ENCODE data around the gene USP4.

USP4 gene

GRCh38 chr3:49273825-49274532 is 65.9 kb downstream of the USP4 start:
- peaks cover 19% of the 10 kb centered on the region for H3K4me1 Mint-ChIP-seq
- H3K36me3 Mint-ChIP-seq (ENCODE audit: insufficient read depth), result peaks cover 18% of the 10 kb centered on the region
- no peaks in the 10 kb centered on the region for H3K9me3 Mint-ChIP-seq
- no peak for ATAC-seq (replicated peaks; ENCODE audit: extremely low read depth, poor library complexity, severe bottlenecking)
- no peak for DNase-seq (ENCODE audit: low spot score in 2 of 2)
- H3K4me3 Mint-ChIP-seq, result no peak overlapping the region
- H3K27me3 Mint-ChIP-seq, result no peaks in the 10 kb centered on the region
- no peak overlapping the region for H3K27ac Mint-ChIP-seq (ENCODE audit: low read depth)

GRCh38 chr3:49271047-49271446 is 68.8 kb downstream of the USP4 start:
- DNase-seq (ENCODE audit: low spot score in 2 of 2) (no peak), ATAC-seq (replicated peaks; ENCODE audit: extremely low read depth, poor library complexity, severe bottlenecking) (no peak)
- H3K4me1 Mint-ChIP-seq, result peaks cover 5% of the 10 kb centered on the region
- H3K27me3 Mint-ChIP-seq, result no peaks in the 10 kb centered on the region
- no peak overlapping the region for H3K4me3 Mint-ChIP-seq
- peaks cover 2% of the 10 kb centered on the region for H3K36me3 Mint-ChIP-seq (ENCODE audit: insufficient read depth)
- no peaks in the 10 kb centered on the region for H3K9me3 Mint-ChIP-seq
- H3K27ac Mint-ChIP-seq (ENCODE audit: low read depth), result no peak overlapping the region

- H3K4me3 Mint-ChIP-seq, result no peak overlapping the region
- H3K36me3 Mint-ChIP-seq (ENCODE audit: insufficient read depth), result peaks cover 2% of the 10 kb centered on the region
- no peaks in the 10 kb centered on the region for H3K9me3 Mint-ChIP-seq
- no peak for DNase-seq (ENCODE audit: low spot score in 2 of 2)
- no peaks in the 10 kb centered on the region for H3K4me1 Mint-ChIP-seq
- no peak overlapping the region for H3K27ac Mint-ChIP-seq (ENCODE audit: low read depth)
- no peaks in the 10 kb centered on the region for H3K27me3 Mint-ChIP-seq
- no peak for ATAC-seq (replicated peaks; ENCODE audit: extremely low read depth, poor library complexity, severe bottlenecking)
Observed at GRCh38 chr3:49270156-49270500, 69.7 kb downstream of the USP4 start.

- DNase-seq (ENCODE audit: low spot score in 2 of 2) (no peak), ATAC-seq (replicated peaks; ENCODE audit: extremely low read depth, poor library complexity, severe bottlenecking) (no peak)
- no peaks in the 10 kb centered on the region for H3K9me3 Mint-ChIP-seq
- no peak overlapping the region for H3K4me3 Mint-ChIP-seq
- peaks cover 1% of the 10 kb centered on the region for H3K36me3 Mint-ChIP-seq (ENCODE audit: insufficient read depth)
- no peaks in the 10 kb centered on the region for H3K4me1 Mint-ChIP-seq
- no peak overlapping the region for H3K27ac Mint-ChIP-seq (ENCODE audit: low read depth)
- H3K27me3 Mint-ChIP-seq, result no peaks in the 10 kb centered on the region
Observed at GRCh38 chr3:49269443-49270155, 70.3 kb downstream of the USP4 start.

DNA sequence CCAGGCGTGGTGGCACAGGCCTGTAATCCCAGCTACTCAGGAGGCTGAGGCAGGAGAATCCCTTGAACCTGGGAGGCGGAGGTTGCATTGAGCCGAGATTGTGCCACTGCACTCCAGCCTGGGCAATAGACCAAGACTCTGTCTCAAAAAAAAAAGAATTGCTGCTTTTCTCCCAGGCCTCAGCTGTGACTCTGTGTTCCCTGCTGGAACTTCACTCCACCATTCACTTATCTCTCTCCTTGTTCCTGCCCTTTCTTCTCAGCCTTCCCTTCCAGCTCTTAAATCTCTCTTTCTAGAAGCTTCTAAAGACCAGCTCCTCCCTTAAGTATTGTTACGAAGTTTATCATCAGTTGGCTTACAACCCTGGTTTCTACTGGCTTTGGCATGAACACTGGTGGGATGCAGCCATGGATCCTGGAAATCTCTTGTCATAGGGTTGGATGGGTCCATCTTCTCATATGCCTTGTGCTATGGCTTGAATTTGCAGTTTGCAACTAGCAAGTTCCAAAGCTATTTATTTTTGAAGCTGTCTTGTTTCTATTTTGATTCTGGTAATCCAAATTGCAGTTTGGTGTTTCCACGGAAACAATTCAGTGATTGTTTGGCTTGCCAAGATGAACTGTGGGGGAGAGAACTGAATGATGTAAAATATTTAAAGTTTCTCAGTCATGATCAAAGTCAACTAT is 73.3 kb downstream of the USP4 start:
- Mint-ChIP-seq H3K27ac (ENCODE audit: low read depth) (no peak overlapping the region), H3K4me3 (no peak overlapping the region), H3K27me3 (no peaks in the 10 kb centered on the region), H3K36me3 (ENCODE audit: insufficient read depth) (peaks cover 1% of the 10 kb centered on the region), H3K9me3 (no peaks in the 10 kb centered on the region), H3K4me1 (no peaks in the 10 kb centered on the region)
- DNase-seq (ENCODE audit: low spot score in 2 of 2), result no peak
- ATAC-seq (replicated peaks; ENCODE audit: extremely low read depth, poor library complexity, severe bottlenecking), result no peak

DNA sequence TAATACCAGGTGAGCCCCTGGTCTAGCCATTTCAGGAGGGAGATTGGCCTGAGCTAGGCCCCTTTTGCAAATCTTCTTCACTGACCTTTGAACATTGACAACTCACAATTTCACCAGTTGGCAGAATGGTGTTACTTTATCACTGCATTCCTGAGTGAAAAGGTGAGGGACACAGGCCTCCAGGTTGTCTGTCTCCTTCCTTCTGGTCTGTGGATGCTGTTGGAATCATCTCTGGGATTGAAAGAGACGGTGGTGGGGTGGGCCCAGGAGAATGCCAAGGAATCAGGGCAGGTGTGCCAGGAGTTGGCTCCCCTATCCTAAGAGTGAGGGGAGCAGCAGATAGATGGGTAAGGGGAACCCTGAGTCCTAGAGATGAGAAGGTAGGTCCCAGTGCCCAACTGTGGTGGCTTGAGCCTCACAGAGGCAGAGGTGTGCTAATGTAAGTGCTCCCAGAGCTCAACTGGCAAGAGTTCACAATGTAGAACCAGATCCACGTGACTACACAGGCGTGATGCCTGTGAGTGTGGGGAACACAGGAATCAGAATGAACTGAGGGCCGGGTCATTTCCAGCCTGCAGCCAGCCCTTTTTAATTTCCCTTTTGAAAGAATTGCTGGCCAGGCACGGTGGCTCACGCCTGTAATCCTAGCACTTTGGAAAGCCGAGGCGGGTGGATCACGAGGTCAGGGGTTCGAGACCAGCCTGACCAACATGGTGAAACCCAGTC is 74.0 kb downstream of the USP4 start:
- DNase-seq (ENCODE audit: low spot score in 2 of 2) (no peak), ATAC-seq (replicated peaks; ENCODE audit: extremely low read depth, poor library complexity, severe bottlenecking) (no peak)
- H3K4me1 Mint-ChIP-seq, result no peaks in the 10 kb centered on the region
- H3K4me3 Mint-ChIP-seq, result no peak overlapping the region
- H3K36me3 Mint-ChIP-seq (ENCODE audit: insufficient read depth), result peaks cover 1% of the 10 kb centered on the region
- no peaks in the 10 kb centered on the region for H3K27me3 Mint-ChIP-seq
- no peak overlapping the region for H3K27ac Mint-ChIP-seq (ENCODE audit: low read depth)
- H3K9me3 Mint-ChIP-seq, result no peaks in the 10 kb centered on the region

GRCh38 chr3:49263159-49263889 is 76.5 kb downstream of the USP4 start:
- Mint-ChIP-seq H3K27ac (ENCODE audit: low read depth) (no peak overlapping the region), H3K9me3 (no peaks in the 10 kb centered on the region), H3K4me3 (no peak overlapping the region), H3K36me3 (ENCODE audit: insufficient read depth) (no peaks in the 10 kb centered on the region), H3K4me1 (no peaks in the 10 kb centered on the region), H3K27me3 (no peaks in the 10 kb centered on the region)
- DNase-seq (ENCODE audit: low spot score in 2 of 2) (no peak), ATAC-seq (replicated peaks; ENCODE audit: extremely low read depth, poor library complexity, severe bottlenecking) (no peak)

- Mint-ChIP-seq H3K4me3 (no peak overlapping the region), H3K4me1 (no peaks in the 10 kb centered on the region), H3K36me3 (ENCODE audit: insufficient read depth) (no peaks in the 10 kb centered on the region), H3K27ac (ENCODE audit: low read depth) (no peak overlapping the region), H3K27me3 (no peaks in the 10 kb centered on the region), H3K9me3 (no peaks in the 10 kb centered on the region)
- ATAC-seq (replicated peaks; ENCODE audit: extremely low read depth, poor library complexity, severe bottlenecking) (no peak), DNase-seq (ENCODE audit: low spot score in 2 of 2) (no peak)
Observed at GRCh38 chr3:49260806-49261324, 79.0 kb downstream of the USP4 start.

DNA sequence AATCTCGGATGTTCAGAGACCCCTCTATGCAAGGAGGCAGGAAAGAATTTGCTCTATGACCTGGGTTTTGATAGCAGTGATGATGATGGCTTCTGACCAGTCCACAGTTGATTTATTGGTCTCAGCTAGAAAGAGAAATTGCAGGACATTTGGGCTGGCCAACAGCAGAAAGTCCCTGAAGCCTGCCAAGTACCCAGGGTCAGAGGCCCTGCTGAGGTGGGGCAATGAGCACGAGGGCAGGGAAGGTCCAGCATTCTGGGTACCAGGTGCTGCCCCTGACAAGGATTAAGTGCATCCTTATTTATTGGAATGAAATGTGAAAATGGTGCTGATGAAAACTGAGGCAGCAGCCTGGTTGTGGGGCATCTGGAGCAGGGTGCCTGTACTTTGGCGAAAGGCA is 82.7 kb downstream of the USP4 start:
- Mint-ChIP-seq H3K9me3 (no peaks in the 10 kb centered on the region), H3K27me3 (peaks cover 15% of the 10 kb centered on the region), H3K27ac (ENCODE audit: low read depth) (no peak overlapping the region), H3K36me3 (ENCODE audit: insufficient read depth) (no peaks in the 10 kb centered on the region), H3K4me3 (no peak overlapping the region), H3K4me1 (no peaks in the 10 kb centered on the region)
- ATAC-seq (replicated peaks; ENCODE audit: extremely low read depth, poor library complexity, severe bottlenecking), result no peak
- no peak for DNase-seq (ENCODE audit: low spot score in 2 of 2)

DNA sequence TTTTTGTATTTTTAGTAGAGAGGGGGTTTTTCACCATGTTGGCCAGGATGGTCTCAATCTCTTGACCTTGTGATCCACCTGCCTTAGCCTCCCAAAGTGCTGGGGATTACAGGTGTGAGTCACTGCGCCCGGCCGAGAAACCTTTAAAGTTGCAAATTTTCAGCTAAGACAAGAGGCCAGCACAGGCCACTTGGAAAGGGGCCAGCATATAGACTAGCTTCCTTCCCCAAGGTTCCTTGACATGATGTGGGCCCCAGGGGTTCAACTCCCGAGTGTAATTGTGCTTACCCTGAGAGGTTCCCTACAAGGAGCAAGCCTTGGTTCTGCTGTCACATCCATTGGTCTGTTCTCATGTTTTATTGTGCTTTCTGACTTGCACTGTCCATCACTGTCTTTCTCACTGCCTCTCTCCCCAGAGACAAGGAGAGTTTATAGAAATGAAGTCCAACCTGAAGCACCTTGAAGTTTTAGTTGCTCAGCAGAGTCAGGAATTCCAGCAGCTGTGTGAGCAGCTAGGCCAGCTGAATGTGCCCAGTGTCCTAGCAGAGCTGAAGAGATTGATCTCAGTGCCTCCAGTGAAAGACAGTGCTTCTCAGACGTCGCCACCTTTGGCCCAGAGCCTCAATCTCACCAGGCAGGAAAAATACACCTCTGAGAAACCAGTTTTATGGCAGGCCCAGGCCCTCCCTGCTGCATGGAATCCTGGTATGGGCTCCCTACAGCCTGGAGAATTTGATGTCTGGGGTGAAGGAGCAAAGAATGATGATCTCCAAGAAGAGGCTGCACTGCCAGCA is 83.9 kb downstream of the USP4 start:
- H3K4me3 Mint-ChIP-seq, result no peak overlapping the region
- H3K27me3 Mint-ChIP-seq, result peaks cover 17% of the 10 kb centered on the region
- no peak for ATAC-seq (replicated peaks; ENCODE audit: extremely low read depth, poor library complexity, severe bottlenecking)

DNA sequence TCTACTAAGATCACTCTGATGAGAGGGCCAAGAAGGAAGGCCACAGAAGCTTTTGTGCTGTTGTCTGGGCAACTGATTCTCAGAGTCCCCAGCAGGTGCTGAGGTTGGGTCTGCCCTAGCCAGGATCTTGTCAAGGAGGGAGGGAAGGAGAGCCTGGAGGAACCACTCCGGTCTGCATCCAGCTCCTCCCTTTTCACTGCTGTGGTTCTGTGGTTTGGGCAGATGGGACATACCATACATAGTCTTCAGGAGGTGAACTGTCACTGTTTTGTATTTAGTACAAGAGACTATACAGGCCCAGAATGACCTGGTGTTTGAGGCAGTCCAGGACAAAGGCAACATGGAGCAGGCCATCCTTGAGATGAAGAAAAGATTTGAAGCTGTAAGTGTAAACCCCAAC is 84.7 kb downstream of the USP4 start:
- Mint-ChIP-seq H3K36me3 (ENCODE audit: insufficient read depth) (no peaks in the 10 kb centered on the region), H3K9me3 (no peaks in the 10 kb centered on the region), H3K4me3 (no peak overlapping the region), H3K4me1 (no peaks in the 10 kb centered on the region), H3K27ac (ENCODE audit: low read depth) (no peak overlapping the region), H3K27me3 (peaks cover 17% of the 10 kb centered on the region)
- no peak for DNase-seq (ENCODE audit: low spot score in 2 of 2)
- ATAC-seq (replicated peaks; ENCODE audit: extremely low read depth, poor library complexity, severe bottlenecking), result no peak

More for the DNA sequence above, 83.9 kb downstream of the USP4 start:
- H3K9me3 Mint-ChIP-seq, result no peaks in the 10 kb centered on the region
- H3K36me3 Mint-ChIP-seq (ENCODE audit: insufficient read depth), result no peaks in the 10 kb centered on the region
- H3K4me1 Mint-ChIP-seq, result no peaks in the 10 kb centered on the region
- DNase-seq (ENCODE audit: low spot score in 2 of 2), result no peak
- H3K27ac Mint-ChIP-seq (ENCODE audit: low read depth), result no peak overlapping the region

Data from central memory CD8-positive, alpha-beta T cell (primary cell).